GM12801 (cell line): Measurements from ENCODE around the gene SLC8B1.

Experiments used
- CTCF ChIP-seq: IDR thresholded peaks from one replicate; pipeline ENCODE4 v1.5.1; 2011; ENCODE audit warnings: control low read depth; ENCODE audit not compliant: insufficient read length; ENCODE audit errors: extremely low read depth

Gene SLC8B1

GRCh38 chr12:113339540-113339939 is 4.6 kb upstream of the SLC8B1 start:
- no peak for TF ChIP-seq CTCF

- no peak for TF ChIP-seq CTCF
Observed at GRCh38 chr12:113333877-113334785, 778 bp downstream of the SLC8B1 start.

- TF ChIP-seq CTCF: no peak
Observed at GRCh38 chr12:113333418-113333750, 1.5 kb downstream of the SLC8B1 start.

- no peak for TF ChIP-seq CTCF
Observed at GRCh38 chr12:113332688-113333417, 2.1 kb downstream of the SLC8B1 start.

GRCh38 chr12:113330505-113330904 is 4.4 kb downstream of the SLC8B1 start:
- TF ChIP-seq CTCF: no peak

GRCh38 chr12:113329791-113330417 is 5.0 kb downstream of the SLC8B1 start:
- no peak for TF ChIP-seq CTCF

- no peak for TF ChIP-seq CTCF
Observed at GRCh38 chr12:113329022-113329790, 5.7 kb downstream of the SLC8B1 start.
